Fibroblast of gingiva (primary cell): ENCODE results near the gene OVOL3.

ENCODE experiments used
- DNase-seq: peaks from one replicate; pipeline ENCODE4 v3.0.0-alpha.2; 2011; ENCODE audit warnings: low read depth

Gene OVOL3

DNA sequence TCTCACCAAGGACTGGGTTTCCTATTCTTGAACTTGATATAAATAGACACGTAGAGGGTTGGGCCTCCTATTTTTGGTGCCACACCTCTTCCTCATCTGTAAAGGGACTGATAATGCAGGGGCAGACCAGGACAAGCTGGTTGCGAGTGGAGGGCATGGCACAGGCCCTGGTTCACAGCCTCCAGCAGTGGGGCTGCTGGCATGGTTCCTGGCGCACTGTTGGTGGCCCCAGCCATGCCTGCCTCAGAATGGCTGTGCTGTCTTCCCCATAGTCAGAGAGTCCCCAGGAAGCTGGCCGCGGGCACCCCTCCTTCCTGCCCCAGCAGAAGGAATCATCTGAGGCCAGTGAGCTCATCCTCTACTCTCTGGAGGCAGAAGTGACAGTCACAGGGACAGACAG lies 10.5 kb upstream of the OVOL3 start:
- DNase-seq: no peak

DNA sequence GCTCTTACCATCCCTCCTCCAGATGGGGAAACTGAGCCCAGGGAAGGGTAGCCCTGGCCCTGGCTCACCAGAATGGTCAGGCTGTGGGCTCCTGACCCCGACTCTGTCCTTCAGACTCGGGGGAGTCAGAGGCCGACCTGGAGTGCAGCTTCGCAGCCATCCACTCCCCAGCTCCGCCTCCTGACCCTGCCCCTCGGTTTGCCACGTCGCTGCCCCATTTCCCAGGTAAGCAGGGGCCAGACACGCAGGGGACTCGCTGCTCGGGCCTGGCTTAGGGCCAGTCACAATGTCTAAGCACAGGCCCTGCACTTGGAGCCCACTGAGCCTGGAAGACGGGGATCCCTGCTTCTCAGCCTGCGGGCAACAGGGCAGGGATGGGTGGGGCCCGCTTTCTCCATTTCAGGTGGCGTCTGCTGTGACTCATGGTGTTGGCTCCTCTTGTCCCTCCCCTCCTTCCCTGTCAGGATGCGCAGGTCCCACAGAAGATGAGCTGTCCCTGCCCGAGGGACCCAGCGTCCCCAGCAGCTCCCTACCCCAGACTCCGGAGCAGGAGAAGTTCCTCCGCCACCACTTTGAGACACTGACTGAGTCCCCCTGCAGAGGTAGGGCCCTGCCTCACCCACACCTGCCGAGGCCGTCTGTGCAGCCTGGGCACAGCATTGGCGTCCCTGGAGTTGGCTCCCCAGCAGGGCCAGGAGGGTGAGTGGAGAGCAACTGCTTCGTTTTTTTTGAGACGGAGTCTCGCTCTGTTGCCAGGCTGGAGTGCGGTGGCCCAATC lies 9.2 kb upstream of the OVOL3 start:
- no peak for DNase-seq

DNA sequence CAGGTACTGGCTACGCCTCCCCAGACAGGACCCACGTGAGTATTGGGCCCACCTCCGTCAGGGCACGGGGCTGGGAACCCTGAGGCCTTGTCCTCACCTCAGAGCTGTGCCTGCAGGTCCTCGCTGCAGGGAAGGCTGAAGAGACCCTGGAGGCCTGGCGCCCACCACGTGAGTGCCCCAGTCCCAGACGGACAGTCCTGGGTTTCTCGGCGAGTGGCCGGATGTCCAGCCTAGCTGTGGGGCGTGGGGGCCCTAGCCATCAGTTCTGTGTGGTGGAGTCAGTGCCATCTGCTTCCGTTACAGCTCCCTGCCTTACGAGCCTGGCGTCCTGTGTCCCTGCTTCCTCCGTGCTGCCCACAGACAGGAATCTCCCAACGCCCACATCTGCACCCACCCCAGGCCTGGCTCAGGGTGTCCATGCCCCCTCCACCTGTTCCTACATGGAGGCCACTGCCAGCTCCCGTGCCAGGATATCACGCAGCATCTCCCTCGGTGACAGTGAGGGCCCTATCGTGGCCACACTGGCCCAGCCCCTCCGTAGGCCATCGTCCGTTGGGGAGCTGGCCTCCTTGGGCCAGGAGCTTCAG lies 7.8 kb upstream of the OVOL3 start:
- no peak for DNase-seq

DNA sequence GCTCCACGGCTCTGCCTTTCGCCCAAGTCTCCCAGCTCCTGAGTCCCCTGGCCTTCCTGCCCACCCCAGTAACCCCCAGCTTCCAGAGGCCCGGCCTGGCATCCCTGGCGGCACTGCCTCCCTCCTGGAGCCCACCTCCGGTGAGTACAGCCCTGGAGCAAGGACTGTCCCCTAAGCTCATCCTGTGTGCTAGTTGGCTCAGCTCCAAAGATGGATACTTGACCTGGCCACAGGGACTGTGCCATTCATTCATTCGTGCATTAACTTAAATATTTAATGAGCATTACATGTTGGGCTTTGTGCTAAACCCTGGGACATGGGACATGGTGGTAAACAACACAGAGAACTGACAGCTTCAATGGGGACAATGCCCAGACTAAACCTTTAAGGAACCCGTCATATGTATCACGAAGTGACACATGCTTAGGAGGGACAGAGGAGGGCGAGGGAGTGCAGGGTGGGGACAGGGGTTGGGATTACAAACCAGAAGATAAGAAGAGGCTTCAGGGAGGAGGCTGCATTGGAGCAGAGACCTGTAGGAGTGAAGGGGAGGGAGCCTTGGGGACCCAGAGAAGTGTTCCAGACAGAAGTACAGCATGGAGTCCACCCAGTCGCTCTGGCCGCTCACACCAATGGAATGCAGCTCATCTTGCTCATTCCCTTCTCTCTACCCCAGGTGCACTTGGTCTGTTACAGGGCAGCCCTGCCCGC lies 6.9 kb upstream of the OVOL3 start:
- DNase-seq: no peak

DNA sequence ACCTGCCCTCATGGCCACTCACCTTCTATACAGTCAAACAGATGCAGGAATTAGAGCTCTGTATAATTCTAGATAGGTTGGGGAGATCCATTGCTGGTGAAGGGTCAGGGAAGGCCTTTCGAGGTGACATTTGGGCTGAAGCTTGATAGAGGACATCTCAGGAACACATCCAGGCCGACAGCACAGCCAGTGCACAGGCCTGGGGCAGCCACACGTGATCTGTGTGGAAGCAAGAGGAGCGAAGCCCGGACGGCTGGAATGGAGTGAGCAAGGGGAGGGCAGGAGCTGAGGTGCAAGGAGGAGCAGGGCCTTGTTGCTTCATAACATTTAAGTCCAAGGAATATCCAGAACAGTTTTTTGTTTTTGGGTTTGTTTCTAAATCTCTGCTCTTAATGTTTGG lies 4.5 kb upstream of the OVOL3 start:
- no peak for DNase-seq

DNA sequence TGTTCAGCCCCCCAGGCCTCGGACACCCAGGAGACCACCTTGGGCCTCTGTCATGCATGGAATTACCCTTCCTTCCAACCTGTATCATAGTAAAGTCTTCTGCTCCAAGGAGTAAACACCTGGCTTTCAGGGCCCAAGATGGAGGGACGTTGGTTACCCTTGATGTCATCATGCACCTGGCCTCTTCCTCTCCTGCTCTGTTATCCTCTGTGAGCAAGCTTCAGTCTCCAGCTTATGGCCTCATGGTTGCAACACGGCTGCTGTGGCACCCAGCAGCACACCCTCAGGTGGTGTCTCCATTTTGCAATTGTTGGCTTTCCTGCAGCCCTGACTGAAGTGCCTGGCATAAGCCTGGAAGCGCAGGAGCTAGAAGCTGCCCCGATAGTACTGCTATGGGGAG lies 4.0 kb upstream of the OVOL3 start:
- no peak for DNase-seq

DNA sequence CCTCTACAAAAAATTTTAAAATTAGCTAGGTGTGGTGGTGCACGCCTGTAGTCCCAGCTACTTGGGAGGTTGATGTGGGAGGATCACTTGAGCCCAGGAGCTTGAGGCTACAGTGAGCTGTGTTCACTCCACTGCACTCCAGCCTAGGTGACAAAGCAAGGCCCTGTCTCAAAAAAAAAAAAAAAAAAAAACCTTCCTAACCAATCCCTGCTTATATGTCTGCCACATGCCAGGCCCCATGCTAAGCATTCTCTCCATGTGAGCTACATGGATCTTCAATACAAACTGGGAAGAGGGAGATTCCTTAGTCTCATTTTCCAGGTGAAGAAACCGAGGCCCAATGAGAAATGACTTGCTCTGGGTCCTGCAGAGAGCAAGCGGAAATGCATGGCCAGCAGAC lies 2.3 kb upstream of the OVOL3 start:
- no peak for DNase-seq

DNA sequence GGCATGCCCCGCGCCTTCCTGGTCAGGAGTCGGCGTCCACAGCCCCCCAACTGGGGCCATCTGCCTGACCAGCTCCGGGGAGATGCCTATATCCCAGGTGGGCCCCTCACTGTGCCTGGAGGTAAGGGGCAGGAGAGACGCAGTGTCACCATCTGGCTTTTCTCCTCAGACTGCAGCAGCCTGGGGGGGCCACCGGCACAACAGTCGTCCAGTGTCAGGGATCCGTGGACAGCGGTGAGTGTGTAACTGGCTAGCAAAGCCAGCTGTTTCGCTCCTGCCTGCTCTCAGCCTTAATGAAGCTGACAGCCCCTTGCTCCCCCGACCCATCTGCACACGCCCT lies 227 bp downstream of the OVOL3 start:
- no peak for DNase-seq

DNA sequence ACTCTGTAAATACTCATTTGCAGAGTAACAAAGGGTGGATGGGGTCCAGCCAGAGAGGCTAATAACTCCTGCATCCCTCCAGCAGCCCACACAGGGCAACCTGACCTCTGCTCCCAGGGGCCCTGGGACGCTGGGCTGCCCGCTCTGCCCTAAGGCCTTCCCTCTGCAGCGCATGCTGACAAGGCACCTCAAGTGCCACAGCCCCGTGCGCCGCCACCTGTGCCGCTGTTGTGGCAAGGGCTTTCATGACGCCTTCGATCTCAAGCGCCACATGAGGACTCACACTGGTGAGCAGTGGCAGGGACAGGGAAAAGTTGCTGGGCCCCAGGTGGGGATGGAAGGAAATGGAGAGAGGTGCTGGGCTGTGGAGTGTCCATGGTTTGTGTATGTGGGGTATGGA lies 1.7 kb downstream of the OVOL3 start:
- no peak for DNase-seq

DNA sequence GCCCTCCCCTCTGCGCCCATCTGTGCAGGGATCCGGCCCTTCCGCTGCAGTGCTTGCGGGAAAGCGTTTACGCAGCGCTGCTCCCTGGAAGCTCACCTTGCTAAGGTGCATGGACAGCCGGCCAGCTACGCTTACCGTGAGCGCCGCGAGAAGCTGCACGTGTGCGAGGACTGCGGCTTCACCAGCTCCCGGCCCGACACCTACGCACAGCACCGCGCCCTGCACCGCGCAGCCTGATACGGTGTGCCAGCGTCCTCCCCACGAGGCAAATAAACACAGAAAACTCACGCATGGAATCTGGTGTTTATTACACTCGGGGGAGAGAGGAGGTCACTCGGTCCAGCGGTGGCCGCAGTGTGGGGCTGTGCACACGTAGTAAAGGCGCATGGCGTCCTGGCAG lies 2.5 kb downstream of the OVOL3 start:
- DNase-seq: no peak

DNA sequence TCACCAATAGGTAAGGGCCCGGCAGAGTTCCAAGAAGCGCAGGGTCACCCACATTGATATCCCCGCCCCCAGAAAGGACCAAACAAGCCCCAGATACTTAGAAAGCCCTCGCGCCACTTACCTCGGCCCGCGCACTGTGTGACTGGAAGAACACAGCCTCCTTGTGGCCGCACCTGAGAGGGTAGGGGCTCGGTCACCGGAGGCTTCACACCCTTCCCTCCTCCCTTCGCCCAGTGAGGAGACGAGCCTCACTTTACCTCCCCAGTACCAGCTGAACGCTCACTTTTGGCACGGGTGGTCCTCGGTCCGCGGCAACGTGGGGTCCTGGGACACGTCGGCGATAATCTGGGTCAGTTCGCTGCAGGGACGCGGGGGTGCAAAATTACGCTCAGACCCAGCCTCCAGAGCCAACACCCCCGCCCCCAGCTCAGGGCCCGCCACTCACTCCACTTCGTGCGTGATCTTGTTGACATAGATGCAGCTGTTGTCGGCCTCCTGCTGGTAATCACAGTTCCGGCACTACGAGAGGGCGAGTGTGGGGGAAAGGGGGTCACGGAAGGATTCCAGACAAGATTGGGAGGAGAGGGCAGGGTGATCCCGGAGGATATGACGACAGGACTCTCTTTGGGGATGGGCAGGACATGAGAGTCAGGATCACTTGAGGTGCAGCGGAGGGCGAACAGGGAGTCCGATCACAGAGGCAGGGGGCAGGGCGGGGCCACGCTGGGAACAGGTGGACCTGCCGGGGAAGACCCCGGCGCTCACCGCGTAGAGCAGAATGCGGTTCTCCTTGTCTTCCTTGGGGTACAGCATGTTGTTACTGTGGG lies 3.2 kb downstream of the OVOL3 start:
- peak; percentile 38 for DNase-seq

DNA sequence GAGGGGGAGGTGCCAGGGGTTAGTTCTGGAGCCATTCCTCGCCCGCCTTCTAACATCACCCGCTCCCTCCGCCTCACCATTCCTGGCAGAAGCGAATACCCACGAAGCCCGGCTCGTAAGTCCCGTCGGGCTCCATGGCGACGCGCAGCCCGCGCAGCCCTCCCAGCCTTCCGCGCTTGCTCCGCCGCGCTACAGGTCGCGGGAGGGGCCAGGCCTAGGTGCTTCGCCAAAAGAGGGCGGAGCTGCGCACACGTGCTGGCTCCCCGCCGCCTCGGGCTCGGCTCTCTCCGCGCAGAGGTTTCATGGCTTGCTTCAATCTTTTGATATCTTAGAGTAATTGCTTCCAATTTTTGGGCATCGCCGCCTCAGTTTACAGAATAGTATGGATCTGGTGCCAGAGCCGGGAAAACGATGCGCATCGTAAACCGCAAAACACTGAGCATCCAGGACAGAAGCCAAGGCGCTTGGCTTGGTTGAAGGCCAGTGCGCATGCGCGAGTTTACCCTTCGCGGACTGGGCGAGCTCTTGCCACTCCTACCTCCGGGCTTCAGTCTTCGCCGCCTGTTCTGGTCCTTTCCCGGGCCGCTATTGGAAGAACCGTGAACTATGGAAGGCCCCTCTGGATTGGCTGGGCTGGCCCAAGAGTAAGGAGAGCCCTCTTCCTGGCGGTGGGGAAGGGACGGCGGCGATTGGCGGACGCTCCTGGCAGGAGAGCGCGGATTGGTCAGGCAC lies 3.9 kb downstream of the OVOL3 start, which contains the start of gene POLR2I:
POLR2I (minus strand) TSS at position 155 of the 732 bp plus-strand sequence; CDS start at position 136, 19 bp downstream.
- DNase-seq: peak; percentile 100

DNA sequence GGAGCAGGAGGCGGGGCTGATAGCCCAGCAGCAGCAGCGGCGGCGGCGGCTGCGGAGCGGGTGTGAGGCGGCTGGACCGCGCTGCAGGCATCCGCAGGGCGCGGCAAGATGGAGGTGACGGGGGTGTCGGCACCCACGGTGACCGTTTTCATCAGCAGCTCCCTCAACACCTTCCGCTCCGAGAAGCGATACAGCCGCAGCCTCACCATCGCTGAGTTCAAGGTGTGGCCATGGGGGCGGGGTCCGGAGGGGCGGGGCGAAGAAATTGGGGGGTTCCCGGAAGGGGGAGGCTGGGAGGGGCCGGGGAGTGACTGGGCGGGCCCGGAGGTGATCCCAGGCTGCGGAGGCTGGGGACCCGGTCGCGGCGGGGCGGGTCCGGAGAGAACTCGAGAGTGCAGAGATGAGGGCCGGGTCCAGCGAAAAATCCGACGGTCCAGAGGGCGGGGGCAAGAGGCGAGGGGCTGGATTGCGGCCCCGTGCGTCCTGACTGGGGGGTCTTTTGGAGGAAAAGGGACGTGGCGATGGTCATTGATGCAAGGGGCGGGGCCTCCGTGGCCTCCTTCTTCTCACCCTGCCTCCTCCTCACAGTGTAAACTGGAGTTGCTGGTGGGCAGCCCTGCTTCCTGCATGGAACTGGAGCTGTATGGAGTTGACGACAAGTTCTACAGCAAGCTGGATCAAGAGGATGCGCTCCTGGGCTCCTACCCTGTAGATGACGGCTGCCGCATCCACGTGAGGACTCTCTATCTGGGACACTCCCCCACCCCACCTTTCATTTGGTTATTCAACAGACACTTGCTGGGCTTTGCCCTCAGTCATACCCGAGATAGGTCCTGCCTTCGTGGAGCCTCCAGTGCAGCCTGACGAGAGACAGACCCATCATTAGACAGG lies 4.8 kb downstream of the OVOL3 start, which contains the start of gene TBCB:
TBCB (plus strand) TSS at position 16 of the 891 bp plus-strand sequence; CDS start at position 109, 93 bp downstream.
- no peak for DNase-seq

DNA sequence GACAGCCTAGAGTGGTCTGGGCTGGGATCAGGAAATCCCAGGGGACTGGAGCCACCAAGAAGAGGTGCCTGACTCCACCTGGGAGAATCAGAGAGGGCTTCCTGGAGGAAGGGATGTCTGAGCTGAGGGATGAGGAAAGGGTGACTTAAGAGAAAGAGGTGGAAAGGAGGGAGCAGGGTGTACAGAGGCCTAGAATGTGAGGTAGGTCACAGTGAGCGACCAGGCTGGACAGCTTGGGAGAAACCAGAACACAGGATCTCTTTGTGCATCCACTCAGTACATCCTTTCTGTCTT lies 5.3 kb downstream of the OVOL3 start:
- DNase-seq: no peak

DNA sequence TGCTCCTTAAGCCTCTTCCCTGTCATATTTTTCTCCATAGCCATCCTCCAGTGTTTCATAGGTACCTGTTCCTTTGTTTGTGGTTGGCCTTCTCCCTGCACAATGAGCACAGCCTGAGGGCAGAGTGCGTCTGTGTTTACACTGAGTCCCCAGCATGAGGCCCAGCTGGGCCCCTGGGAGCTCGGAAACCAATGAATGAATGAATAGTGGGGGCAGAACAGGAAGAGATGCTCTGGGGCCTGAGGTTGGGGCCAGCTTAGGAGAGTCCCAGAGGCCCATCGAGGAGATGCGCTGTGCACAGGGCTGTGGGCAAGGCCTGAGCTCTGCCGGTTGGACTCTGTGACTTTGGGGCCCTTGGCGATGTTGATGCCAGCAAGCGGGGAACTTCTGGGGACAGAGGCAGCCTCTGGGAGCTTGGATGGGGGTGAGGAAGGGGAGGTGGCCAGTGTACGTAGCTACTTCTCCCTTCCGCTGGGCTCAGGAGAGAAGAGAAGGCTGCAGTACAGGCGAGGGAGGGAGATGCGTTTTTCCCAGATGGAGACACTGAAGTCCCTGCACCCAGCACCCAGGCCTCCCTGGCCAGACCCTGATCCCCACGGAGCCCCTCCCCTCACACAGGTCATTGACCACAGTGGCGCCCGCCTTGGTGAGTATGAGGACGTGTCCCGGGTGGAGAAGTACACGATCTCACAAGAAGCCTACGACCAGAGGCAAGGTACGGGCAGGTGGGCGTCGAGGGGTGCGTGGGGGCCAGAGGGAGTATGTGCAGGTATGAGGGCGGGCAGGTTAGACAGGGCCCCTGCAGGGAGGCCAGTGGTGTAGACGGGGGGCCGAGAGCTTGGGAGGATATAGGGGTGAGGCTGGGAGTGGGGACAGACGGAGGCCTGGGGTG lies 9.4 kb downstream of the OVOL3 start:
- DNase-seq: no peak

DNA sequence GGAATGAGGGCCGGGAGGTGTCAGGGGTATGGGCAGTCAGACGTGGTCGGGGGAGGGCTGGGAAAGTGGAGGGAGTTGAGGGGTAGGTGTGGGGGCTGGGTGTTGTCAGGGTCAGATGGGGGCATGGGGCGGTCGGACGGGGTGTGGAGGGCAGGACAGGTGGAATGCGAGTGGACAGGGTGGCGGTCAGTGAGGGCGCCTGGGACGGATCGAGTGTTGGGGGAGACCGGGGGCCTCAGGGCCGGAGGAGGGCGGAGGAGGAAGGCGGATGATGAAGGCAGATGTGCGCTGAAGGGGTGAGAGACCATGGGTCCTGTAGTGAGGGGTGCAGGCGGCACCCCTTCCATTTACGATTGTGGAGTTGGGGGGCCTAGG lies 10.0 kb downstream of the OVOL3 start:
- DNase-seq: no peak

DNA sequence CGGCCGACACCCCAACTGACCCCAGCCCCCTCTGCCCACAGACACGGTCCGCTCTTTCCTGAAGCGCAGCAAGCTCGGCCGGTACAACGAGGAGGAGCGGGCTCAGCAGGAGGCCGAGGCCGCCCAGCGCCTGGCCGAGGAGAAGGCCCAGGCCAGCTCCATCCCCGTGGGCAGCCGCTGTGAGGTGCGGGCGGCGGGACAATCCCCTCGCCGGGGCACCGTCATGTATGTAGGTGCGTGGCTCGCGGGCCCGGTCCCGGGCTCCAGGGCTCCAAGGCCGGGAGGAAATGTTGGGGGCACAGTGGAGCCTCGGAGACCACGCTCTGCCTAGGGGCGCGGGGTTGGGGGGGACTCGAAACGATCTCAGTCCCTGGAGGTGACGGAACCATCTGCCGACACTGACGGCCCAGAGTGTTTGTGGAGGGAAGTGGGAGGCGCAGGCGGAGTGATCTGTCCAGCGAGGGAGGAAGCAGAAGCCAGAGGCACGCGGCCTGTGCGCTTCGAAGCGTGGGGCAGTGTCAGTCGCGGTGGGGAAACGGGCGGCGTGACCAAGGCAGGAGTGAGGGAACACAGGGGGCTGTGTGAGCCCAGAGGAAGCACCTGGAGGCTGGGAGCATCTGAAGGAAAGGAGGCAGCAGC lies 10.7 kb downstream of the OVOL3 start:
- no peak for DNase-seq

DNA sequence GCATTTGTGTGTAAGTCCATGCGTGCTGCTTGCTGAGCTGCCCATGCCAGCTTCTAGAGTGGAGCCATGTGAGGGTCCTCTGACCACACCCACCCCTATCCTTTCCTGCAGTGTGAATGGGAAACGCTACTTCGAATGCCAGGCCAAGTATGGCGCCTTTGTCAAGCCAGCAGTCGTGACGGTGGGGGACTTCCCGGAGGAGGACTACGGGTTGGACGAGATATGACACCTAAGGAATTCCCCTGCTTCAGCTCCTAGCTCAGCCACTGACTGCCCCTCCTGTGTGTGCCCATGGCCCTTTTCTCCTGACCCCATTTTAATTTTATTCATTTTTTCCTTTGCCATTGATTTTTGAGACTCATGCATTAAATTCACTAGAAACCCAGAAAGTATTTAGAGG lies 14.6 kb downstream of the OVOL3 start:
- DNase-seq: no peak

DNA sequence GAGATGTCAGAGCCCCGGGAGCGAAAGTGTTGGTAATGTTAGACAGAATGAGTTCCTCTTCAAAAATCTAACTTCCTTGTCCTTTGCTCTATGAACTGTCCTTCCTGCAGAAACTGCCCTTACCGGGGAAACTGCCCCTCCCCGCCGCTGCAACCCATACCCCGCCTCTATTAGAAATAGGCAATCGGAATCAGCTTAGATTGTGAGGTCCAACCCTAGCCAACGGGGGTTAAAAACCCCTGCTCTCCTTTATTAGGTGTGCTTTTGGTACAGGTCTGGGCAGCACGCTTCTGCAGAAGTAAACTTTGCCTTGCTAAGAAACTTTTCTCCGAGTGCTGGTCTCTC lies 17.4 kb downstream of the OVOL3 start:
- DNase-seq: no peak
